CD4-positive, CD25-positive, alpha-beta regulatory T cell (primary cell): ENCODE data around the gene AMY1A. TPM values are rescaled to one million over a fixed set of nuclear protein-coding genes. Genes with fewer than 3 reads are reported as not detected.
"Not testable (repeated sequence)": the region's sequence is repeated elsewhere in the genome, so short reads cannot be mapped to it uniquely, and the experiment has no call there.

Source experiments
- ATAC-seq, 2 donors: fragments of 150-1000 bp; cut with Tn5 transposase; one replicate each; pipeline ENCODE4 v1.10.0; 2021; ENCODE audit warnings: low read depth in 2 of 2, moderate number of reproducible peaks in 2 of 2, moderate library complexity in 1 of 2
- DNase-seq, 3 donors: peaks; one replicate each; pipeline versions ENCODE4 v3.0.0 to v3.0.0-alpha.2; 2012 to 2022; ENCODE audit warnings: mixed read lengths in 1 of 3
- H3K27ac ChIP-seq: one replicate; pipeline ENCODE4 v1.7.0; 2013; ENCODE audit warnings: mild to moderate bottlenecking, low read length; ENCODE audit not compliant: insufficient read depth, poor library complexity, severe bottlenecking
- H3K27me3 ChIP-seq: one replicate; pipeline ENCODE4 v1.7.0; 2013; ENCODE audit warnings: low read length; ENCODE audit not compliant: control insufficient read depth, insufficient read depth
- H3K36me3 ChIP-seq: one replicate; pipeline ENCODE4 v1.7.0; 2013; ENCODE audit warnings: mild to moderate bottlenecking, low read length, moderate library complexity; ENCODE audit not compliant: control insufficient read depth, insufficient read depth
- H3K4me1 ChIP-seq: 2 replicates; pipeline ENCODE4 v1.7.0; 2013; ENCODE audit warnings: mild to moderate bottlenecking, low read length; ENCODE audit not compliant: insufficient read depth, control insufficient read depth, poor library complexity, severe bottlenecking
- H3K4me3 ChIP-seq: one replicate; pipeline ENCODE4 v1.7.0; 2013; ENCODE audit warnings: low read depth, mild to moderate bottlenecking, low read length, moderate library complexity
- H3K9me3 ChIP-seq, 2 experiments: 1 replicate in 1 of 2; 2 replicates in 1 of 2; pipeline ENCODE4 v1.7.0; 2013; ENCODE audit warnings: low read length in 2 of 2, mild to moderate bottlenecking in 1 of 2, moderate library complexity in 1 of 2; ENCODE audit not compliant: control insufficient read depth in 2 of 2
- H3K27ac Mint-ChIP-seq, 3 donors: one replicate each; pipeline ENCODE4 v1.8.0; 2020 to 2022; ENCODE audit warnings: mild to moderate bottlenecking in 3 of 3, mixed read lengths in 3 of 3, moderate library complexity in 2 of 3
- H3K27me3 Mint-ChIP-seq: one replicate; pipeline ENCODE4 v1.8.0; 2022; ENCODE audit warnings: mild to moderate bottlenecking, mixed read lengths
- H3K36me3 Mint-ChIP-seq: one replicate; pipeline ENCODE4 v1.8.0; 2020; ENCODE audit warnings: mixed read lengths
- H3K4me1 Mint-ChIP-seq, 4 donors: one replicate each; pipeline ENCODE4 v1.8.0; 2020 to 2022; ENCODE audit warnings: mixed read lengths in 4 of 4, mild to moderate bottlenecking in 1 of 4
- H3K4me3 Mint-ChIP-seq, 4 donors: one replicate each; pipeline ENCODE4 v1.8.0; 2020 to 2022; ENCODE audit warnings: mild to moderate bottlenecking in 4 of 4, mixed read lengths in 4 of 4, moderate library complexity in 3 of 4
- H3K9me3 Mint-ChIP-seq, 7 donors: one replicate each; pipeline ENCODE4 v1.8.0; 2020 to 2022; ENCODE audit warnings: mixed read lengths in 7 of 7, mild to moderate bottlenecking in 3 of 7, moderate library complexity in 2 of 7
- polyA plus RNA-seq, 4 donors: library from polyadenylated mRNA; unstranded; fragments of 300-500 nt; fragmentation: Illumina TruSeq; gene quantifications; one replicate each; pipeline ENCODE4 v1.2.3, GENCODE V29; 2021
- total RNA-seq: library from RNA; stranded (reverse); gene quantifications from one replicate; pipeline ENCODE4 v1.2.3, GENCODE V29; 2022

The AMY1A gene
- total RNA-seq: not detected
- not detected for polyA plus RNA-seq

DNA sequence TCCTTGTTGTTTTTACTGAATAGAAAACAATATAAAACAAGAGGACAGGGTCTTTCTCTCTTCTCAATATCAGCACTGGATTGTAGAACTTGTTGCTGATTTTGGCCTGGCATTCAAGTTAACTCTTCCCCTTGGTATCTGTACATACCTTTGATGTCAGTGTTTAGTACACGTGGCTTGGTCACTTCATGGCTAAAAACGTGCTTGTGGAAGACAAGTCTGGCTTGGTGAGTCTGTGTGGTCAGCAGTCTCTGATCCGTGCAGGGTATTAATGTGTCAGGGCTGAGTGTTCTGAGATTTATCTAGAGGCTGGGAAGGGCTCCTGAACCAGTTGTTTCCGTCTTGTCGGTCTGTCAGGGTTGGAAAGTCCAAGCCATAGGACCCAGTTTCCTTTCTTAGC is at the start of gene AMY1A:
AMY1A (plus strand) TSS at position 301 of the 400 bp plus-strand sequence. CDS start 571 bp downstream, outside the sequence.
- not testable (repeated sequence) for H3K36me3 ChIP-seq, H3K4me1 ChIP-seq, H3K4me1 Mint-ChIP-seq, H3K27ac Mint-ChIP-seq, H3K4me3 Mint-ChIP-seq, H3K36me3 Mint-ChIP-seq, H3K9me3 Mint-ChIP-seq, H3K9me3 ChIP-seq, H3K4me3 ChIP-seq, H3K27me3 ChIP-seq, H3K27me3 Mint-ChIP-seq, H3K27ac ChIP-seq, ATAC-seq, DNase-seq

DNA sequence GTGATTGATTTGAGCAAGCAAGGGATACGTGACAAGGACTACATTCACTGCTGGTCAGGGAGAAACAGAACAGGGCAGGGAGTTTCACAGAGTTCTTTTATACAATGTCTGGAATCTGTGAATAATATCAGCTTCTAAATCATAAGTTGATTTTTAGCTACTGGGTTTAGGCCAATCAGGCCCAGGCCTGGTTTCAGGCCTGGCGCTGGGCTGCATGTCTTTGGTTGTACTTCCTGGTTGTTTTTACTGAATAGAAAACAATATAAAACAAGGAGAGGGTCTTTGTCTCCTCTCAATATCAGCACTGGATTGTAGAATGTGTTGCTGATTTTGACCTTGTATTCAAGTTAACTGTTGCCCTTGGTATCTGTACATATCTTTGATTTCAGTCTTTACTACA is 39.2 kb upstream of the AMY1A start:
- Histone ChIP-seq H3K4me3 (no peak overlapping the region), H3K27me3 (no peaks in the 10 kb centered on the region), H3K9me3 (no peaks in the 10 kb centered on the region), H3K36me3 (no peaks in the 10 kb centered on the region), H3K27ac (no peak overlapping the region), H3K4me1 (no peaks in the 10 kb centered on the region)
- H3K27me3 Mint-ChIP-seq: no peaks in the 10 kb centered on the region
- no peak overlapping the region for H3K4me3 Mint-ChIP-seq
- H3K27ac Mint-ChIP-seq: no peak overlapping the region
- no peak for ATAC-seq
- no peaks in the 10 kb centered on the region for H3K36me3 Mint-ChIP-seq
- H3K4me1 Mint-ChIP-seq: no peaks in the 10 kb centered on the region
- DNase-seq: no peak
- peaks cover 0 to 3% (median 0%) of the 10 kb centered on the region in 7 donors for H3K9me3 Mint-ChIP-seq

DNA sequence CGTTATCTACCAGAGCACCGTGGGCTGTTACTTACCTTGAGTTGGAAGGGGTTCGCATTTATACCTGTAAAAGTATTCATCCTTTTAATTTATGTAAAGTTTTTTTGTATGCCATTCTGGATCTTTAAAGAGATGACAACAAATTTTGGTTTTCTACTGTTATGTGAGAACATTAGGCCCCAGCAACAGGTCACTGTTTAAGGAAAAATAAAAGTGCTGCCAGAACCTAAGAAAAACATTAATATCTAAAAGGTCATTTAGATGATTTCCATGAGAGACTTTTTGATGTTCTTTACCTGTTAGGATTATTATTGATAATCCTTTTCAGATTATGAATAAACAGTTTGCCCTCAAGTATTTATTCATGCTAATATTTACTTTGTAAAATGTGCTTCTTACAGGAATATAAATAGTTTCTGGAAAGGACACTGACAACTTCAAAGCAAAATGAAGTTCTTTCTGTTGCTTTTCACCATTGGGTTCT is 38.5 kb upstream of the AMY1A start, which contains the start of gene AMY2A:
AMY2A (plus strand) TSS at position 434 of the 484 bp plus-strand sequence; CDS start at position 448, 14 bp downstream.
- not testable (repeated sequence) for ATAC-seq, H3K4me3 Mint-ChIP-seq

DNA sequence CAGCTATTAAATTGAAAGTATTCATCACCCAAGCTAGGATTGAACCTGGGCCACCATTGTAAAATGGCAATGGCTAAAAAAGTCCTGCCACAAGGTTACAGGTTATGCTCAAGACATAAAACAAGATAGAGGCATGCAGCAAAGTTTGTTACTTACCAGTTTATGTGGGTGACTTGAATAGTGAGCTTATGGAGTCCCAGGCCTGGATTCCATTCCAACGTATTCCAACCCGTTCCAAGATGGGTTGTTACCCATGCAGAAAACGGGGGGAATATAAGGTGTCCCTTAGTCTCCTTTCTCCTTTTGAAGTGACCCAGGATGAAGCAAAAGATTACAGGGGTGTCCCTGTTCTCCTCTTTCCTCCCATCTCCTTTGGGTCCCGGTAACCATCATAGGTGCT is 28.1 kb upstream of the AMY1A start:
- not testable (repeated sequence) for H3K36me3 ChIP-seq, H3K27ac ChIP-seq, H3K27ac Mint-ChIP-seq, H3K4me3 ChIP-seq, H3K9me3 ChIP-seq, H3K4me1 Mint-ChIP-seq, ATAC-seq, H3K27me3 Mint-ChIP-seq, DNase-seq, H3K4me1 ChIP-seq, H3K36me3 Mint-ChIP-seq, H3K27me3 ChIP-seq, H3K9me3 Mint-ChIP-seq, H3K4me3 Mint-ChIP-seq

More for the DNA sequence above, 38.5 kb upstream of the AMY1A start, which contains the start of gene AMY2A:
- not testable (repeated sequence) for H3K4me1 ChIP-seq, H3K27me3 Mint-ChIP-seq, H3K36me3 ChIP-seq, H3K27ac ChIP-seq, DNase-seq, H3K9me3 ChIP-seq, H3K36me3 Mint-ChIP-seq, H3K27me3 ChIP-seq, H3K27ac Mint-ChIP-seq, H3K4me1 Mint-ChIP-seq, H3K9me3 Mint-ChIP-seq, H3K4me3 ChIP-seq

DNA sequence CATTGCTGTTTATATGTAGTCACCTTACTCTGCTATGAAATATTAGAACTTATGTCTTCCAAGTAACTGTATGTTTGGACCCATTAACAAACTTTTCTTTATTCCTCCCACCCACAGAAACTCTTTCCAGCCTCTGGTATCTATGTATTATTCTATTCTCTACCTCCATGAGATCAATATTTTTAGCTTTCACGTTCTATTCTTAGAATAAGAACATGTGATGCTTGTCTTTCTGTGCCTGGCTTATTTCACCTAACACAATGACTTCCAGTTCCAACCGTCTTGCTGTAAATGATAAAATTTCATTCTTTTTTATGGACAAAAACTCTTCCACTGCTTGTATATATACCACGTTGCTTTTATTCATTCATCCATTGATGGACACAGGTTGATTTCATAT is 14.4 kb upstream of the AMY1A start:
- H3K27me3 Mint-ChIP-seq, H3K27me3 ChIP-seq, H3K9me3 ChIP-seq, H3K4me1 ChIP-seq, H3K4me1 Mint-ChIP-seq, H3K9me3 Mint-ChIP-seq, ATAC-seq, H3K4me3 ChIP-seq, H3K27ac ChIP-seq, H3K36me3 ChIP-seq, DNase-seq, H3K36me3 Mint-ChIP-seq, H3K27ac Mint-ChIP-seq, H3K4me3 Mint-ChIP-seq: not testable (repeated sequence)

DNA sequence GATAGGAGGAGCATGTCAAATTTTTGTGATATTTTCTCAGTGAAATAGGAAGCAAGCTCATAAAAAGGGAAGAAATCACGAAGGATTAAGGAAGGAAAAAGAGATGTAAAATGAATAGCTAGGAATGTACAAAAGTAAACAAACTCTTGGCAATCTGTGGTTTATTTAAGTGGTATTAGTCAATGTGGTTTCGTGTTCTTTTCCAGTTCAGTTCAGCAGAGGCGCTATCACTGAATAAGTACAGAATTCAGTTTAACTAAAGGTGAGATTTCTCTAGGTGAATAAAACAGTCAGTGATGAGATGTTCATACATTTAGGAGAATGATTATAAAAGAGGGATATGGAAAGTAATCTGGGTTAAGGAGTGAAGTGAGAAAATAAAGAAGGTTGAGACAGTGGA is 11.7 kb upstream of the AMY1A start:
- not testable (repeated sequence) for H3K36me3 Mint-ChIP-seq, H3K27me3 ChIP-seq, H3K27ac Mint-ChIP-seq, H3K36me3 ChIP-seq, H3K9me3 ChIP-seq, DNase-seq, ATAC-seq, H3K4me3 ChIP-seq, H3K4me3 Mint-ChIP-seq, H3K4me1 ChIP-seq, H3K27ac ChIP-seq, H3K9me3 Mint-ChIP-seq, H3K4me1 Mint-ChIP-seq, H3K27me3 Mint-ChIP-seq

DNA sequence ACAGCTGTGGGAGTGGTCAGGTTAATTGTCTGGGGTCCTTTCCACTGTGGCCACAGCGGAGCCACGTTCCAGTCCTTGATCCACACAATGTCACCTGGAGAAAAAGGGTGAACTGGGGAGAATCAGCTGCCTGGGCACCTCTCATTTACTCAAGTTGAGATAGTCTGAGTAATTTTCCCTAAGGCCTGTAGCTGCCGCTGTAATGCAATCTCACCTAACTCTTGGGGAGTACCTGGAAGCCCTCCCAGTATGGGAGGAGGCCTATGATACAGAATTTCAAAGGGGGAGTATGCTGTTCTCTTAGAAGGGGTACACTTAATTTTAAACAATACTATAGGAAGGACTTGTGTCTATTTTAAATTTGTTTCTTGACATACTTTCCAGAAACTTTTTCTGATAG is 5.3 kb upstream of the AMY1A start:
- H3K36me3 Mint-ChIP-seq, H3K4me1 ChIP-seq, H3K27ac ChIP-seq, H3K27me3 Mint-ChIP-seq, H3K27ac Mint-ChIP-seq, H3K36me3 ChIP-seq, H3K4me3 ChIP-seq, H3K9me3 ChIP-seq, ATAC-seq, H3K9me3 Mint-ChIP-seq, H3K27me3 ChIP-seq, DNase-seq, H3K4me1 Mint-ChIP-seq, H3K4me3 Mint-ChIP-seq: not testable (repeated sequence)

DNA sequence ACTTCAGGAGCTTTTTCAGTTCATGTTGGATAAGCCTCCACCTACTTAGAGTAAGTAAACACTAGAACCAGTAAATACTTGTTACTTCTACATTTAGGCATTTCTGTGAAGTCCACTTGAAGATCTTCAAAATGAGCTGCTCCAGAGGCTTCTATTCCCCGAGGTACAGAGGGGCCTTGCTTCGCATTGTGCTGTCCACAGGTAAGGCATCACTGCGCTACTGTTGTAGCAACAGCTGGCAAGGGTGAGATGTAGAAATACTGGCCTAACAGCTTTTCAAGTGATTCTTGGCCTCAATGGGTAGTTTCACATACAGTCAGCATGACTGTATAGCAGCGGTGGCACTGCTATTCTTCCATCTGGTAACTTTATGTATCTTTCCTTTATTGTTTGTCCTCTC is 4.7 kb upstream of the AMY1A start:
- not testable (repeated sequence) for H3K36me3 ChIP-seq, H3K27me3 ChIP-seq, H3K27me3 Mint-ChIP-seq, H3K9me3 Mint-ChIP-seq, H3K4me1 ChIP-seq, H3K4me3 Mint-ChIP-seq, H3K4me3 ChIP-seq, H3K27ac Mint-ChIP-seq, H3K36me3 Mint-ChIP-seq, DNase-seq, H3K4me1 Mint-ChIP-seq, H3K27ac ChIP-seq, H3K9me3 ChIP-seq, ATAC-seq
